Left ventricle myocardium inferior (tissue), 1 donor: ENCODE measurements around the gene KRTCAP3. TPM values are rescaled to one million over a fixed set of nuclear protein-coding genes. Genes with fewer than 3 reads are reported as not detected.

Source experiments
- DNase-seq: peaks from one replicate; pipeline ENCODE4 v3.0.0-alpha.2; 2020
- H3K27ac ChIP-seq: fragments of 200-600 bp; replicated peaks from 2 replicates; pipeline ENCODE4 v1.8.0; 2021
- H3K27me3 ChIP-seq: fragments of 200-600 bp; 2 replicates; pipeline ENCODE4 v1.8.0; 2021; ENCODE audit warnings: low read depth
- H3K36me3 ChIP-seq: fragments of 200-600 bp; 2 replicates; pipeline ENCODE4 v1.8.0; 2021
- H3K4me1 ChIP-seq: fragments of 200-600 bp; 2 replicates; pipeline ENCODE4 v1.8.0; 2021
- H3K4me3 ChIP-seq: fragments of 200-600 bp; 2 replicates; pipeline ENCODE4 v1.8.0; 2021; ENCODE audit warnings: mild to moderate bottlenecking, moderate library complexity
- H3K9me3 ChIP-seq: fragments of 200-600 bp; replicated peaks from 2 replicates; pipeline ENCODE4 v1.8.0; 2021
- CTCF ChIP-seq: fragments of 200-600 bp; IDR thresholded peaks from 2 replicates; pipeline ENCODE4 v1.8.0; 2021; ENCODE audit warnings: antibody characterized with exemption, mild to moderate bottlenecking, borderline replicate concordance
- intact Hi-C: fragments of 100-400 bp; cut with micrococcal nuclease; formaldehyde crosslinking; loops from one replicate; pipeline ENCODE4 v1.11.0; 2022
- total RNA-seq: library from RNA; stranded (reverse); fragmentation: NEBNext Ultra II Directional; extraction: Animal tissue kit (Norgen Biotek cat#: 25700); gene quantifications from one replicate; pipeline ENCODE4 v1.2.1, GENCODE V29; 2021
- donor health status: DM: no; HTN: yes; CAD: no; lungs with severe emphysema.

KRTCAP3 gene
- total RNA-seq, 1 donor from 2014 or later = 0.63 TPM

- Histone ChIP-seq H3K4me1 (peaks cover 45% of the 10 kb centered on the region), H3K9me3 (no peaks in the 10 kb centered on the region), H3K27ac (no peak overlapping the region), H3K27me3 (no peaks in the 10 kb centered on the region), H3K4me3 (peak overlapping the region; percentile 98), H3K36me3 (peaks cover 4% of the 10 kb centered on the region)
- no peak for DNase-seq
- TF ChIP-seq CTCF = peak; percentile 60
- intact Hi-C loops = no loop called here
Observed at GRCh38 chr2:27407798-27408491, 34.2 kb upstream of the KRTCAP3 start.

DNA sequence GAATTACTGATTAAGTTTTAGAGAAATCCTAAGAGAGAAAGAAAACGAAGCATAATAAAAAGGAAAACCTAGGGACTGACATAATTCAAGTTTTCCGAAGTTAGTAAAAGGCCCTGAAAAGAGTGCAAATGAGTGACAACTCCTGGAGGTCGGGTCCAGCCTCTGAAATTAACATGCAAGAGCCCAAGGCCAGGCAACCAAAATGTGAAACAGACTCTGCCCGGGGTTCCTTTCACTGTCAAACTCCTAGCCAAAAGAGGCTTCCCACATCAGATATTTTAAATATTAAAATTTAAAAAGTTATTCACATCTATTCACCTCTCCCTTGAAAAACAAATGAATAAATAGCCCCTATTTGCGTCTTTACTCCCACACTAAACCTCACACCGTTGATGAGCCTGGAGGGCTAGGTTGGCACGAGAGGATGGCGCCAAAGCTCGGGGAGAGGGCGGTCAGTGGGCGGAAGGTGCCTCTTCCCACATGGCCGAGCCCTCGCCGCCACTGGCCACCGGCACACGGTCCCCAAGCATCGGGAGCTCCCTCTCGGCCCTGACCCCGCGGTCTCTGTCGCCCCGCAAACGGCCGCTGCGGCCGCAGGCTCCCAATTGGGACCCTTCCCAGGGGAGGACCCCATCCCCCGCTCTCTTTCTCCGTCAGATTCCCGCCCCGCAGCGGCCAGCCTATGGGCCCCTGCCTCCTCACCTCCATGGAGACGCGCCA, 33.4 kb upstream of the KRTCAP3 start:
- peak; percentile 22 for DNase-seq
- intact Hi-C loops = no loop called here
- no peaks in the 10 kb centered on the region for H3K27me3 ChIP-seq

GRCh38 chr2:27409321-27410073, 32.7 kb upstream of the KRTCAP3 start, which contains the start of gene PPM1G:
Gene PPM1G (minus strand): TSS chr2:27409591. CDS start chr2:27409422, 169 bp downstream.
- TF ChIP-seq CTCF = peak; percentile 9
- Histone ChIP-seq H3K27ac (peak within 1 kb of the TSS; percentile 92), H3K27me3 (no peaks in the 10 kb centered on the region), H3K36me3 (peaks cover 4% of the 10 kb centered on the region), H3K4me3 (peak within 1 kb of the TSS; percentile 98), H3K9me3 (no peaks in the 10 kb centered on the region), H3K4me1 (peaks cover 45% of the 10 kb centered on the region)
- intact Hi-C loops = no loop called here
- DNase-seq = peak; percentile 94

More for the DNA sequence above, 33.4 kb upstream of the KRTCAP3 start:
- Histone ChIP-seq H3K27ac (peak overlapping the region; percentile 92), H3K9me3 (no peaks in the 10 kb centered on the region), H3K36me3 (peaks cover 4% of the 10 kb centered on the region), H3K4me1 (peaks cover 45% of the 10 kb centered on the region), H3K4me3 (peak overlapping the region; percentile 98)
- TF ChIP-seq CTCF = no peak

DNA sequence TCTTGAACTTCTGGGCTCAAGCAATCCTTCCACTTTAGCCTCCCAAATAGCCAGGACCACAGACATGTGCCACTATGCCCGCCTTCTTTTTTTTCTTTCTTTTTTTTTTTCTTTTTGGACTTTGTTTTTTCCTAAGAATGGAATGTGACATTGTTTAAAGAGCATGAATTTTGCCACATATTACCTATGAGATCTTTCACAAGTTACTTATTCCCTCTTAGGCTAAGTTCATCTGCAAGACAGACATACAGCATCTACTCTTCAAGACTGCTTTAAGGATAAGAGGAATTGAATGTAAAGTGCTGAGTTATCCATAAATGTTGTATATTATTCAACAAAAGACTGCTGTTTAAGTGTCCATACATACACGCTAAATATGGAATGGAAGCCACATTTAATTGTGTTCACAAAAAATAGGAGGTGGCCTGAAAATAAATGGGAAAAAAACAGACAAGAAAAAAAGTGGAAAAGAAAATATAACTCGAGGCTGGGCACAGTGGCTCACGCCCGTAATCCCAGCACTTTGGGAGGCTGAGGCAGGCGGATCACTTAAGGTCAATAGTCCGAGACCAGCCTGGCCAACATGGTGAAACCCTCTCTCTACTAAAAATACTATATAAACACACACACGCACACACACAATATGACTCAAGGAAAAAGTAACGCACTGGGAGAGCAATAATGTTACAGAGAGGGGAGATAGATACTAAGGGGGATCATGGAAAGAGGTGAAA, 29.6 kb upstream of the KRTCAP3 start:
- no peak for TF ChIP-seq CTCF
- intact Hi-C loops = no loop called here
- Histone ChIP-seq H3K4me3 (no peak overlapping the region), H3K9me3 (no peaks in the 10 kb centered on the region), H3K27ac (no peak overlapping the region), H3K36me3 (no peaks in the 10 kb centered on the region), H3K4me1 (peaks cover 26% of the 10 kb centered on the region), H3K27me3 (no peaks in the 10 kb centered on the region)
- no peak for DNase-seq

DNA sequence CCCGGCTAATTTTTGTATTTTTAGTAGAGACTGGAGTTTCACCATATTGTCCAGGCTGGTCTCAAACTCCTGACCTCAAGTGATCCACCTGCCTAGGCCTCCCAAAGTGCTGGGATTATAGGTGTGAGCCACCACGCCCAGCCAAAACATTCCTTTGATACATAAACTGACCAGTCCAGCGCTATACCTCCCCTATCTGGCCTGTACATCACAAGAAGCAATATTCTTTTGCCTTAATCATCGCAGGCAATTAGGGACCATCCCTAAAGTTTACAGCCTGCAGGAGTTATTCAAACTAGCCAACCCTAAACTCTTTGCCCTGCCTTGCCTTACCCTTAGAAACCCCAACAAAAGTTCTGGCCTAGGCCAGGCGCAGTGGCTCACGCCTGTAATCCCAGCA, 26.0 kb upstream of the KRTCAP3 start:
- Histone ChIP-seq H3K27ac (no peak overlapping the region), H3K4me3 (no peak overlapping the region), H3K27me3 (no peaks in the 10 kb centered on the region), H3K4me1 (no peaks in the 10 kb centered on the region), H3K36me3 (no peaks in the 10 kb centered on the region), H3K9me3 (no peaks in the 10 kb centered on the region)
- no peak for DNase-seq
- TF ChIP-seq CTCF = no peak
- intact Hi-C loops = no loop called here
